ENCODE measurements around the gene EXOSC2.
"Not testable (repeated sequence)": the region's sequence is repeated elsewhere in the genome, so short reads cannot be mapped to it uniquely, and the experiment has no call there.

The EXOSC2 gene

GRCh38 chr9:130668196-130668595 is 25.4 kb upstream of the EXOSC2 start:
- DNase-seq (ENCODE audit: low read depth) = no peak

- no peak for DNase-seq (ENCODE audit: low read depth)
Observed at GRCh38 chr9:130668659-130669058, 24.9 kb upstream of the EXOSC2 start.

GRCh38 chr9:130669965-130670364 is 23.6 kb upstream of the EXOSC2 start:
- no peak for DNase-seq (ENCODE audit: low read depth)

- no peak for DNase-seq (ENCODE audit: low read depth)
Observed at GRCh38 chr9:130670644-130671043, 22.9 kb upstream of the EXOSC2 start.

- no peak for DNase-seq (ENCODE audit: low read depth)
Observed at GRCh38 chr9:130672466-130672865, 21.1 kb upstream of the EXOSC2 start.

GRCh38 chr9:130672933-130673615 is 20.5 kb upstream of the EXOSC2 start:
- no peak for DNase-seq (ENCODE audit: low read depth)

GRCh38 chr9:130675396-130675795 is 18.2 kb upstream of the EXOSC2 start:
- no peak for DNase-seq (ENCODE audit: low read depth)

- DNase-seq (ENCODE audit: low read depth) = no peak
Observed at GRCh38 chr9:130677252-130677651, 16.3 kb upstream of the EXOSC2 start.

- DNase-seq (ENCODE audit: low read depth) = peak; percentile 92
Observed at GRCh38 chr9:130680836-130681768, 12.5 kb upstream of the EXOSC2 start.

- peak; percentile 54 for DNase-seq (ENCODE audit: low read depth)
Observed at GRCh38 chr9:130681769-130682420, 11.7 kb upstream of the EXOSC2 start.

GRCh38 chr9:130682421-130683121 is 11.0 kb upstream of the EXOSC2 start:
- DNase-seq (ENCODE audit: low read depth) = peak; percentile 90

GRCh38 chr9:130685104-130685503 is 8.5 kb upstream of the EXOSC2 start:
- DNase-seq (ENCODE audit: low read depth) = no peak

- DNase-seq (ENCODE audit: low read depth) = not testable (repeated sequence)
Observed at GRCh38 chr9:130685945-130686344, 7.6 kb upstream of the EXOSC2 start.

- DNase-seq (ENCODE audit: low read depth) = no peak
Observed at GRCh38 chr9:130687615-130688014, 6.0 kb upstream of the EXOSC2 start.

- no peak for DNase-seq (ENCODE audit: low read depth)
Observed at GRCh38 chr9:130688072-130688471, 5.5 kb upstream of the EXOSC2 start.

- no peak for DNase-seq (ENCODE audit: low read depth)
Observed at GRCh38 chr9:130689572-130689936, 4.0 kb upstream of the EXOSC2 start.

- peak; percentile 98 for DNase-seq (ENCODE audit: low read depth)
Observed at GRCh38 chr9:130689937-130690700, 3.5 kb upstream of the EXOSC2 start.

- peak; percentile 19 for DNase-seq (ENCODE audit: low read depth)
Observed at GRCh38 chr9:130692321-130692720, 1.3 kb upstream of the EXOSC2 start.

GRCh38 chr9:130693101-130693425 is 517 bp upstream of the EXOSC2 start:
- DNase-seq (ENCODE audit: low read depth) = no peak

- peak; percentile 62 for DNase-seq (ENCODE audit: low read depth)
Observed at GRCh38 chr9:130694205-130694604, 625 bp downstream of the EXOSC2 start.

- no peak for DNase-seq (ENCODE audit: low read depth)
Observed at GRCh38 chr9:130696139-130696650, 2.6 kb downstream of the EXOSC2 start.
